Parathyroid adenoma (tissue), 2 donors: Measurements from ENCODE around the gene TAGAP.

Experiments
- H2AFZ ChIP-seq: fragments of 300-600 bp; sonication (generic); one replicate; pipeline ENCODE4 v1.7.0; 2017; ENCODE audit warnings: antibody characterized with exemption, mild to moderate bottlenecking
- H3K27ac ChIP-seq: fragments of 300-600 bp; sonication (generic); one replicate; pipeline ENCODE4 v1.7.0; 2017
- H3K27me3 ChIP-seq: fragments of 300-600 bp; sonication (generic); one replicate; pipeline ENCODE4 v1.7.0; 2017; ENCODE audit warnings: low read length; ENCODE audit not compliant: control insufficient read depth, insufficient read depth
- H3K36me3 ChIP-seq: fragments of 300-600 bp; sonication (generic); one replicate; pipeline ENCODE4 v1.7.0; 2017; ENCODE audit warnings: low read length; ENCODE audit not compliant: control insufficient read depth, insufficient read depth
- H3K4me1 ChIP-seq: fragments of 300-600 bp; sonication (generic); one replicate; pipeline ENCODE4 v1.7.0; 2017; ENCODE audit warnings: control low read depth
- H3K4me2 ChIP-seq: fragments of 300-600 bp; sonication (generic); one replicate; pipeline ENCODE4 v1.7.0; 2017; ENCODE audit warnings: low read length
- H3K4me3 ChIP-seq: fragments of 300-600 bp; sonication (generic); one replicate; pipeline ENCODE4 v1.7.0; 2017; ENCODE audit warnings: low read depth, low read length
- H3K79me2 ChIP-seq: fragments of 300-600 bp; sonication (generic); one replicate; pipeline ENCODE4 v1.7.0; 2017; ENCODE audit warnings: control low read depth
- H3K9ac ChIP-seq: fragments of 300-600 bp; sonication (generic); one replicate; pipeline ENCODE4 v1.7.0; 2017; ENCODE audit warnings: mild to moderate bottlenecking
- H3K9me3 ChIP-seq: fragments of 300-600 bp; sonication (generic); one replicate; pipeline ENCODE4 v1.7.0; 2017; ENCODE audit warnings: low read length; ENCODE audit not compliant: control insufficient read depth
- CTCF ChIP-seq: fragments of 300-600 bp; sonication (generic); IDR thresholded peaks from one replicate; pipeline ENCODE4 v1.7.0; 2017; ENCODE audit warnings: antibody characterized with exemption, mild to moderate bottlenecking
- donor health status: primary hyperparathyroidism.

TAGAP gene

GRCh38 chr6:159077123-159077522 is 32.3 kb upstream of the TAGAP start:
- Histone ChIP-seq H3K4me1 (no peaks in the 10 kb centered on the region), H3K9me3 (no peaks in the 10 kb centered on the region), H3K27ac (no peak overlapping the region), H3K79me2 (no peaks in the 10 kb centered on the region), H3K4me3 (no peak overlapping the region), H3K4me2 (no peak overlapping the region), H3K9ac (no peak overlapping the region), H3K36me3 (no peaks in the 10 kb centered on the region), H2AFZ (no peak overlapping the region), H3K27me3 (no peaks in the 10 kb centered on the region)
- TF ChIP-seq CTCF: no peak

- no peak overlapping the region for H3K27ac ChIP-seq
These were observed 30.9 kb upstream of the TAGAP start for GRCh38 chr6:159075506-159076228.

GRCh38 chr6:159074876-159075275 is 30.1 kb upstream of the TAGAP start:
- TF ChIP-seq CTCF: no peak
- Histone ChIP-seq H3K4me2 (no peak overlapping the region), H3K27me3 (no peaks in the 10 kb centered on the region), H3K36me3 (no peaks in the 10 kb centered on the region), H3K9me3 (no peaks in the 10 kb centered on the region), H3K27ac (no peak overlapping the region), H2AFZ (no peak overlapping the region), H3K9ac (no peak overlapping the region), H3K79me2 (no peaks in the 10 kb centered on the region), H3K4me3 (no peak overlapping the region), H3K4me1 (no peaks in the 10 kb centered on the region)

More at GRCh38 chr6:159075506-159076228, 30.9 kb upstream of the TAGAP start:
- Histone ChIP-seq H3K4me2 (no peak overlapping the region), H3K79me2 (no peaks in the 10 kb centered on the region), H3K4me3 (no peak overlapping the region), H3K9ac (no peak overlapping the region), H3K9me3 (no peaks in the 10 kb centered on the region), H3K4me1 (no peaks in the 10 kb centered on the region), H3K27me3 (no peaks in the 10 kb centered on the region), H3K36me3 (no peaks in the 10 kb centered on the region), H2AFZ (no peak overlapping the region)
- no peak for TF ChIP-seq CTCF

- TF ChIP-seq CTCF: no peak
- Histone ChIP-seq H3K27me3 (no peaks in the 10 kb centered on the region), H3K9me3 (no peaks in the 10 kb centered on the region), H3K4me2 (no peak overlapping the region), H3K36me3 (no peaks in the 10 kb centered on the region), H2AFZ (no peak overlapping the region), H3K4me3 (no peak overlapping the region), H3K79me2 (no peaks in the 10 kb centered on the region), H3K4me1 (no peaks in the 10 kb centered on the region), H3K27ac (no peak overlapping the region), H3K9ac (no peak overlapping the region)
These were observed 29.4 kb upstream of the TAGAP start for GRCh38 chr6:159074120-159074684.
